Esophagus (tissue), 2 donors: Measurements from ENCODE around the gene NRXN3. TPM values are rescaled to one million over a fixed set of nuclear protein-coding genes. Genes with fewer than 3 reads are reported as not detected.

ENCODE experiments used
- H3K27ac ChIP-seq, 2 donors: one replicate each; pipeline ENCODE4 v1.5.1; 2013; ENCODE audit warnings: low read depth in 2 of 2, mild to moderate bottlenecking in 2 of 2, inconsistent platforms in 1 of 2, low read length in 1 of 2, moderate library complexity in 1 of 2
- H3K27me3 ChIP-seq, 2 donors: one replicate each; pipeline ENCODE4 v1.6.1; 2013; ENCODE audit warnings: low read length in 2 of 2, control low read depth in 1 of 2, mild to moderate bottlenecking in 1 of 2; ENCODE audit not compliant: insufficient read depth in 2 of 2, control insufficient read depth in 1 of 2
- H3K36me3 ChIP-seq, 2 donors: one replicate each; pipeline ENCODE4 v1.6.1; 2013; ENCODE audit warnings: low read length in 1 of 2; ENCODE audit not compliant: control insufficient read depth in 2 of 2, insufficient read depth in 2 of 2
- H3K4me1 ChIP-seq, 2 donors: one replicate each; pipeline ENCODE4 v1.6.1; 2013; ENCODE audit warnings: low read length in 1 of 2; ENCODE audit not compliant: control insufficient read depth in 2 of 2, insufficient read depth in 2 of 2
- H3K4me3 ChIP-seq, 2 donors: one replicate each; pipeline ENCODE4 v1.5.1; 2013; ENCODE audit warnings: low read length in 2 of 2, mild to moderate bottlenecking in 2 of 2, low read depth in 1 of 2, moderate library complexity in 1 of 2
- H3K9me3 ChIP-seq, 2 donors: one replicate each; pipeline ENCODE4 v1.6.1; 2013; ENCODE audit warnings: mild to moderate bottlenecking in 2 of 2, low read depth in 1 of 2, low read length in 1 of 2, moderate library complexity in 1 of 2; ENCODE audit not compliant: control insufficient read depth in 2 of 2, insufficient read depth in 1 of 2
- WGBS, 2 donors: extraction: QIAGEN DNeasy Blood & Tissue Kit; methylation state at CpG; one replicate each; pipeline ENCODE4 v1.1.7; 2013; 5-methylcytosine and 5-hydroxymethylcytosine counted together
- polyA plus RNA-seq, 2 donors: library from polyadenylated mRNA; stranded (reverse); fragments of 200-250 nt; gene quantifications; one replicate each; pipeline ENCODE4 v1.2.3, GENCODE V29; 2013
- donor health status: healthy with polysubstance abuse.
- donor health status: Bipolar disorder and iron deficiency.

NRXN3 gene
- polyA plus RNA-seq, 2 donors, result 1.7 to 2.2 TPM

GRCh38 chr14:79084861-79085260 is 914.7 kb downstream of the NRXN3 start:
- WGBS, 2 donors, result 54 to 57% methylated on average over 4 of the region's 4 CpGs
- H3K4me3 ChIP-seq, result no peak overlapping the region
- no peaks in the 10 kb centered on the region for H3K4me1 ChIP-seq
- H3K27ac ChIP-seq, result no peak overlapping the region
- H3K9me3 ChIP-seq, result no peaks in the 10 kb centered on the region
- no peaks in the 10 kb centered on the region for H3K27me3 ChIP-seq
- H3K36me3 ChIP-seq, result no peaks in the 10 kb centered on the region

- Histone ChIP-seq H3K27ac (no peak overlapping the region), H3K36me3 (no peaks in the 10 kb centered on the region), H3K4me1 (no peaks in the 10 kb centered on the region), H3K4me3 (no peak overlapping the region), H3K27me3 (no peaks in the 10 kb centered on the region), H3K9me3 (no peaks in the 10 kb centered on the region)
- 50 to 57% methylated on average over 3 of the region's 3 CpGs for WGBS, 2 donors
Observed at GRCh38 chr14:79089576-79089975, 919.4 kb downstream of the NRXN3 start.

GRCh38 chr14:79090641-79091180 is 920.5 kb downstream of the NRXN3 start:
- 51 to 67% methylated on average over 2 of the region's 2 CpGs for WGBS, 2 donors
- Histone ChIP-seq H3K4me1 (no peaks in the 10 kb centered on the region), H3K36me3 (no peaks in the 10 kb centered on the region), H3K27ac (no peak overlapping the region), H3K9me3 (no peaks in the 10 kb centered on the region), H3K4me3 (no peak overlapping the region), H3K27me3 (no peaks in the 10 kb centered on the region)

GRCh38 chr14:79091381-79091963 is 921.3 kb downstream of the NRXN3 start:
- H3K36me3 ChIP-seq, result no peaks in the 10 kb centered on the region
- H3K4me1 ChIP-seq, result no peaks in the 10 kb centered on the region
- WGBS, 2 donors, result 45 to 53% methylated on average over 4 of the region's 4 CpGs
- no peak overlapping the region for H3K4me3 ChIP-seq
- H3K9me3 ChIP-seq, result no peaks in the 10 kb centered on the region
- no peaks in the 10 kb centered on the region for H3K27me3 ChIP-seq
- H3K27ac ChIP-seq, result no peak overlapping the region

- Histone ChIP-seq H3K27ac (no peak overlapping the region), H3K4me3 (no peak overlapping the region), H3K27me3 (no peaks in the 10 kb centered on the region), H3K36me3 (no peaks in the 10 kb centered on the region), H3K4me1 (no peaks in the 10 kb centered on the region), H3K9me3 (no peaks in the 10 kb centered on the region)
- 86% methylated on average over 5 of the region's 5 CpGs for WGBS, 2 donors
Observed at GRCh38 chr14:79093531-79093930, 923.4 kb downstream of the NRXN3 start.

GRCh38 chr14:79094951-79095350 is 924.8 kb downstream of the NRXN3 start:
- WGBS, 2 donors, result 73 to 95% methylated on average over 2 of the region's 2 CpGs
- no peak overlapping the region for H3K4me3 ChIP-seq
- H3K27ac ChIP-seq, result no peak overlapping the region
- H3K9me3 ChIP-seq, result no peaks in the 10 kb centered on the region
- no peaks in the 10 kb centered on the region for H3K27me3 ChIP-seq
- no peaks in the 10 kb centered on the region for H3K36me3 ChIP-seq
- H3K4me1 ChIP-seq, result no peaks in the 10 kb centered on the region

GRCh38 chr14:79096811-79097210 is 926.6 kb downstream of the NRXN3 start:
- H3K27ac ChIP-seq, result no peak overlapping the region
- H3K27me3 ChIP-seq, result no peaks in the 10 kb centered on the region
- no peaks in the 10 kb centered on the region for H3K9me3 ChIP-seq
- WGBS, 2 donors, result 82 to 85% methylated on average over 1 of the region's 1 CpG
- no peaks in the 10 kb centered on the region for H3K36me3 ChIP-seq
- no peak overlapping the region for H3K4me3 ChIP-seq
- H3K4me1 ChIP-seq, result no peaks in the 10 kb centered on the region

- H3K27me3 ChIP-seq, result no peaks in the 10 kb centered on the region
- 67 to 75% methylated on average over 3 of the region's 3 CpGs for WGBS, 2 donors
Observed at GRCh38 chr14:79098324-79098723, 928.2 kb downstream of the NRXN3 start.

GRCh38 chr14:79100578-79100977 is 930.4 kb downstream of the NRXN3 start:
- Histone ChIP-seq H3K36me3 (no peaks in the 10 kb centered on the region), H3K4me3 (no peak overlapping the region), H3K9me3 (no peaks in the 10 kb centered on the region), H3K27ac (no peak overlapping the region), H3K27me3 (no peaks in the 10 kb centered on the region), H3K4me1 (no peaks in the 10 kb centered on the region)
- 71 to 93% methylated on average over 1 of the region's 1 CpG for WGBS, 2 donors

More at GRCh38 chr14:79098324-79098723, 928.2 kb downstream of the NRXN3 start:
- Histone ChIP-seq H3K36me3 (no peaks in the 10 kb centered on the region), H3K4me1 (no peaks in the 10 kb centered on the region), H3K9me3 (no peaks in the 10 kb centered on the region), H3K4me3 (no peak overlapping the region), H3K27ac (no peak overlapping the region)

- H3K4me1 ChIP-seq, result no peaks in the 10 kb centered on the region
- no peaks in the 10 kb centered on the region for H3K27me3 ChIP-seq
- H3K36me3 ChIP-seq, result no peaks in the 10 kb centered on the region
- no peak overlapping the region for H3K27ac ChIP-seq
- WGBS, 2 donors, result 82 to 83% methylated on average over 6 of the region's 6 CpGs
- H3K4me3 ChIP-seq, result no peak overlapping the region
- H3K9me3 ChIP-seq, result no peaks in the 10 kb centered on the region
Observed at GRCh38 chr14:79101388-79101787, 931.2 kb downstream of the NRXN3 start.
